Measurements from ENCODE around the gene THBS2.

The THBS2 gene

DNA sequence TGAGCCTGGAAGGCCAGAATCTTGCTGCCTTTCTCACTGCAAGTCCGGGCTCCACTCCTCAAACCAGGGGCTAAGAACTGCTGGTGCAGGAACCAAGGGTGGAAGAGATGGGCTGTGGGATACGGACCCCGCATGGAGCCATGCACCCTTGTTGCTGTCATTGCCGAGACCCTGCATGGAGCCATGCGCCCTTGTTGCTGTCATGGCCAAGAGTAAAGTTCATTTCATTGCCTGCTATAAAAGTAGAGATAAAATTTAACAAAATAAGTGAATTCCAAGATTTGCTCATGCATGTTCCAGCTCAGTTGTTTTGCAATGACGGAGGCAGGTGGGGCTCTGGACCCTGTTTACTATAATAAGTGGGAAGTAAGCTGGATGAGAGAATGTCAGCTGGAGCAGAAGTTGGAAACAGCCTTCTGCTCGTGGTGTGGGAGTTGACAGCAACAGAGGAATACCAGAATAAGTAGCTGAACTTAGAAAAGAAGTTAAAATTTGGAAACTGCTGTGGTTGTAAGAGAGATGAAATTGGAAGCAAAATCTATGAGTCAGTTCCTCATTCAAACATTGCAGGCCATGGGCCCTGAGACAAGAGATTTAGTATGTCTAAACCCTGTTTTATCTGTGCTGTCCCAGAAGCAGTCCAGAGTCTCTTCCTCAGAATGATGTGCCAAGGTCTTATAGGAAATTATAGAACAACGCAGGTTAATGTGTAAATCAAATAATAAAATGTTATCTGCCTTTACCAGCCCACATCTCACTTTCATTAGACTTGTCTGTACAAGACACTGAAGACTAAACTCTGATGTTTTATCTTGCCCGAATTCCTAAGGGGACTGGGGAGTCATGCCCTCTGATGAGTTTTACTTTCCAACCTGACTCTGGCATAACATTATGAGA is 15.8 kb upstream of the THBS2 start:
- TF ChIP-seq, protein P1, sequence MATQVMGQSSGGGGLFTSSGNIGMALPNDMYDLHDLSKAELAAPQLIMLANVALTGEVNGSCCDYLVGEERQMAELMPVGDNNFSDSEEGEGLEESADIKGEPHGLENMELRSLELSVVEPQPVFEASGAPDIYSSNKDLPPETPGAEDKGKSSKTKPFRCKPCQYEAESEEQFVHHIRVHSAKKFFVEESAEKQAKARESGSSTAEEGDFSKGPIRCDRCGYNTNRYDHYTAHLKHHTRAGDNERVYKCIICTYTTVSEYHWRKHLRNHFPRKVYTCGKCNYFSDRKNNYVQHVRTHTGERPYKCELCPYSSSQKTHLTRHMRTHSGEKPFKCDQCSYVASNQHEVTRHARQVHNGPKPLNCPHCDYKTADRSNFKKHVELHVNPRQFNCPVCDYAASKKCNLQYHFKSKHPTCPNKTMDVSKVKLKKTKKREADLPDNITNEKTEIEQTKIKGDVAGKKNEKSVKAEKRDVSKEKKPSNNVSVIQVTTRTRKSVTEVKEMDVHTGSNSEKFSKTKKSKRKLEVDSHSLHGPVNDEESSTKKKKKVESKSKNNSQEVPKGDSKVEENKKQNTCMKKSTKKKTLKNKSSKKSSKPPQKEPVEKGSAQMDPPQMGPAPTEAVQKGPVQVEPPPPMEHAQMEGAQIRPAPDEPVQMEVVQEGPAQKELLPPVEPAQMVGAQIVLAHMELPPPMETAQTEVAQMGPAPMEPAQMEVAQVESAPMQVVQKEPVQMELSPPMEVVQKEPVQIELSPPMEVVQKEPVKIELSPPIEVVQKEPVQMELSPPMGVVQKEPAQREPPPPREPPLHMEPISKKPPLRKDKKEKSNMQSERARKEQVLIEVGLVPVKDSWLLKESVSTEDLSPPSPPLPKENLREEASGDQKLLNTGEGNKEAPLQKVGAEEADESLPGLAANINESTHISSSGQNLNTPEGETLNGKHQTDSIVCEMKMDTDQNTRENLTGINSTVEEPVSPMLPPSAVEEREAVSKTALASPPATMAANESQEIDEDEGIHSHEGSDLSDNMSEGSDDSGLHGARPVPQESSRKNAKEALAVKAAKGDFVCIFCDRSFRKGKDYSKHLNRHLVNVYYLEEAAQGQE (IDR thresholded peaks at IDR 0.05; ENCODE audit: insufficient read depth in 1 of 2, low read depth in 2 of 2, low read length in 2 of 2): no peak
- TF ChIP-seq FOXP2 (optimal IDR thresholded peaks at IDR 0.05; ENCODE audit: borderline replicate concordance, extremely low read depth, extremely low read length, insufficient read depth) (no peak), POLR2AphosphoS5 (IDR thresholded peaks at IDR 0.05; ENCODE audit: low read depth, low read length) (no peak), SIN3A (IDR thresholded peaks at IDR 0.05; ENCODE audit: borderline replicate concordance, insufficient read depth, low read length) (no peak), TAF1 (IDR thresholded peaks at IDR 0.05; ENCODE audit: borderline replicate concordance, insufficient read depth, low read length) (no peak)

DNA sequence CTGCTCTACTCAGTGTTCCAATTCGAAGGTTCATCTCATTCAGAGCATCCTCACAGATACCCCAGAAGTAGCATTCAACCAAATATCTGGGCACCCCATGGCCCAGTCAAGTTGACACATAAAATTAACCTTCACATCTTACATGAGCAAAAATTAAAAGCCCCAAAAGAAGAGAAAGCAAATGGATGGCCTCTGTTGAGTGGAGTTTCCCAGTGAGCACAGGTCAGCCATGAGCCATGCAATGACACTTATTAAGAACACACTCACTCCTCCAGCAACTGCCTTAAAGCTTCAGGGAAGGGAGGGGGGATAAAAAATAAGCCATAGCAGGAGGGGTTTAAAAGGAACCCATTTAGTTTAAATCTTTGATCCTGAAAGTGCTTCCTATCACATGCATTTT is 14.6 kb upstream of the THBS2 start:
- TF ChIP-seq POLR2AphosphoS5 (IDR thresholded peaks at IDR 0.05; ENCODE audit: low read depth, low read length): no peak
- no peak for TF ChIP-seq SIN3A (IDR thresholded peaks at IDR 0.05; ENCODE audit: borderline replicate concordance, insufficient read depth, low read length)
- no peak for TF ChIP-seq FOXP2 (optimal IDR thresholded peaks at IDR 0.05; ENCODE audit: borderline replicate concordance, extremely low read depth, extremely low read length, insufficient read depth)
- TF ChIP-seq, protein P1 (IDR thresholded peaks at IDR 0.05; ENCODE audit: insufficient read depth in 1 of 2, low read depth in 2 of 2, low read length in 2 of 2): no peak
- TF ChIP-seq TAF1 (IDR thresholded peaks at IDR 0.05; ENCODE audit: borderline replicate concordance, insufficient read depth, low read length): no peak

DNA sequence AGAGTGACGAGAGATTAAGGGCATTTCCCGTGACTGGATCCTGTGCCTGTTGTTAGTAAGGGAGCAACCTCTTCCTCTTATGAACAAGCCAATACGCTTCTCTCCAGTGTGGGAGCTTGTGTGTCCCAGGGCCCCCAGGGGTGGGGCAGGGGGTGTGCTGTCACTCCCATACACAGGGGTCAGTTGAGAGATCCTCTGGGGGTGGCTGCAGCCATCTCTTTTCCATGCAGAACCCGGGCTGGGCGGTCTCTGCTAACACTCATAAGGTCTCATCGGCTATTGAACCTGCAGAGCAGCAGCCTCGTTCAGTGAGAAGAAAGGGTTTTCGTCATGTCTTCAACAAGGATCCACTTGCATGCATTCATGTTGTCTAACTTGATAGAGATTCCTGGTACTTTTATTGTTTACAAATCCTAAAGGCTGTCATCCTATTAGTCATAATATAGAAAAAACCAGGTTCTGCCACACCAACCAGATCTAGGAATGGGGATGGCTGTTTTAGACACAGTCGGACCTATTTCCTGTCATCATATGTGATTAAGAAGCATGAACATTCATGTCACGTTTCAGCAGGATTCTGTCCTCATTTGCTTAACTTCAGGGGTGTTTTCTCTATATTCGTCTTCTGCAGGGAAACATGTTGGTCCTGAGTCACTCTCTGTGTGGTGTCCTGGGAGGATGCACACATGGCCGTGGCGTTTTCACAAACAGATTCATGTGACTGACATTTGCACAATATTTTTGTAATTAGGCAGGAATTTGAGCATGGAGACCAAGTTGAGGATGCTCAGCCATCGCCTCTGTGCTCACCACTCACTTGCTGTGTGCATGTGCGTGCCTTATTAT is 13.3 kb upstream of the THBS2 start:
- TF ChIP-seq TAF1 (IDR thresholded peaks at IDR 0.05; ENCODE audit: borderline replicate concordance, insufficient read depth, low read length) (no peak), POLR2AphosphoS5 (IDR thresholded peaks at IDR 0.05; ENCODE audit: low read depth, low read length) (no peak), SIN3A (IDR thresholded peaks at IDR 0.05; ENCODE audit: borderline replicate concordance, insufficient read depth, low read length) (no peak), FOXP2 (optimal IDR thresholded peaks at IDR 0.05; ENCODE audit: borderline replicate concordance, extremely low read depth, extremely low read length, insufficient read depth) (no peak)
- TF ChIP-seq, protein P1 (IDR thresholded peaks at IDR 0.05; ENCODE audit: insufficient read depth in 1 of 2, low read depth in 2 of 2, low read length in 2 of 2): no peak

DNA sequence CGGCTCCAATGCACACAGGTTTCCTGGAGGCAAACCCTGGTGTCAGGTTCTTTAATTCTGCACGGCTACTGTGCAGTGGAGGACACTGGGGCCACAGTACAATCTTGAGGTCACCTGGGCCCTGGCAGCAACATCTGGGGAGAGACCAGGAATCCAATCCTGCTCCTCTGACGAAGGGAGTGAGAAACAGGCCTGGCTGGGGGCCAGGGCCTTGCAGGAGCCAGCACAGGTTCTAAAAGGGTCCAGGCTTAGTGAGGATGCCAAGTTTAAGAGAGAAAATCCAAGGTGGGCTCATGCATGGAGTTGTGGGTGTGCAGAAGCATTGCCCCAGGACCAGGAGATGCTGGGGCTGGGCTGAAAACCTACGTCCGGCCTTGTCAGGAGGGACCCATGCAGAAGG is 12.6 kb upstream of the THBS2 start:
- TF ChIP-seq FOXP2 (optimal IDR thresholded peaks at IDR 0.05; ENCODE audit: borderline replicate concordance, extremely low read depth, extremely low read length, insufficient read depth) (no peak), SIN3A (IDR thresholded peaks at IDR 0.05; ENCODE audit: borderline replicate concordance, insufficient read depth, low read length) (no peak), TAF1 (IDR thresholded peaks at IDR 0.05; ENCODE audit: borderline replicate concordance, insufficient read depth, low read length) (no peak), POLR2AphosphoS5 (IDR thresholded peaks at IDR 0.05; ENCODE audit: low read depth, low read length) (no peak)
- TF ChIP-seq, protein P1 (IDR thresholded peaks at IDR 0.05; ENCODE audit: insufficient read depth in 1 of 2, low read depth in 2 of 2, low read length in 2 of 2): no peak
